Right cardiac atrium (tissue), 5 donors: Measurements from ENCODE around the gene SNX3. TPM values are rescaled to one million over a fixed set of nuclear protein-coding genes. Genes with fewer than 3 reads are reported as not detected.

Experiments used
- ATAC-seq, 2 donors: fragments of 200-7000 bp; cut with Tn5 transposase; one replicate each; pipeline versions ENCODE4 v1.8.0 to v1.9.1; 2020; ENCODE audit warnings: moderate library complexity in 2 of 2, mild to moderate bottlenecking in 1 of 2
- DNase-seq, 3 donors: peaks; one replicate each; pipeline ENCODE4 v3.0.0-alpha.2; 2020
- H3K27ac ChIP-seq: one replicate; pipeline ENCODE4 v1.5.1; 2013; ENCODE audit warnings: mild to moderate bottlenecking, low read length, control low read depth, moderate library complexity
- H3K27me3 ChIP-seq: one replicate; pipeline ENCODE4 v1.6.1; 2013; ENCODE audit not compliant: control insufficient read depth, insufficient read depth
- H3K4me1 ChIP-seq: one replicate; pipeline ENCODE4 v1.6.1; 2013; ENCODE audit warnings: low read length; ENCODE audit not compliant: control insufficient read depth, insufficient read depth
- H3K4me3 ChIP-seq: one replicate; pipeline ENCODE4 v1.5.1; 2013; ENCODE audit warnings: low read length, control low read depth
- H3K9me3 ChIP-seq: one replicate; pipeline ENCODE4 v1.6.1; 2013; ENCODE audit warnings: low read length; ENCODE audit not compliant: control insufficient read depth
- WGBS: extraction: QIAGEN DNeasy Blood & Tissue Kit; methylation state at CpG from one replicate; pipeline ENCODE4 v1.1.7; 2013; 5-methylcytosine and 5-hydroxymethylcytosine counted together
- intact Hi-C, 4 donors: fragments of 100-400 bp; cut with DNase I; formaldehyde crosslinking; loops; one replicate each; pipeline versions ENCODE4 v1.11.0 to v1.14.0; 2022 to 2023
- polyA plus RNA-seq: library from polyadenylated mRNA; stranded (reverse); fragments of 200-250 nt; gene quantifications from one replicate; pipeline ENCODE4 v1.2.3, GENCODE V29; 2013
- total RNA-seq, 4 donors: library from RNA; stranded (reverse); fragmentation: NEBNext Ultra II Directional; extraction: Animal tissue kit (Norgen Biotek cat#: 25700); gene quantifications; one replicate each; pipeline ENCODE4 v1.2.1, GENCODE V29; 2021
- donor health status: healthy with polysubstance abuse.
- donor health status: DM: no; HTN: yes; CAD: no.
- donor health status: DM: no; HTN: no; CAD: no.
- donor health status: DM: no; HTN: yes; CAD: no; lungs with severe emphysema.
- donor health status: DM: yes; HTN: yes; CAD: no.

SNX3 gene
- total and polyA plus RNA-seq, 5 donors = 203 to 354 (median 248) TPM

GRCh38 chr6:108180776-108181175 is 80.1 kb downstream of the SNX3 start:
- H3K4me1 ChIP-seq = no peaks in the 10 kb centered on the region
- WGBS = 61% methylated on average over 6 of the region's 6 CpGs
- intact Hi-C loops = no loop called here
- H3K4me3 ChIP-seq = no peak overlapping the region
- DNase-seq (no peak), ATAC-seq (no peak)
- no peaks in the 10 kb centered on the region for H3K9me3 ChIP-seq
- no peak overlapping the region for H3K27ac ChIP-seq
- peaks cover 3% of the 10 kb centered on the region for H3K27me3 ChIP-seq

- Histone ChIP-seq H3K27ac (no peak overlapping the region), H3K4me3 (no peak overlapping the region), H3K9me3 (no peaks in the 10 kb centered on the region), H3K27me3 (peaks cover 3% of the 10 kb centered on the region), H3K4me1 (no peaks in the 10 kb centered on the region)
- DNase-seq = no peak
- ATAC-seq = no peak
- intact Hi-C loops = no loop called here
- WGBS = 20% methylated on average over 1 of the region's 1 CpG
Measured at GRCh38 chr6:108180266-108180665, 80.6 kb downstream of the SNX3 start.

- H3K27ac ChIP-seq = no peak overlapping the region
- no peak overlapping the region for H3K4me3 ChIP-seq
- intact Hi-C loops = no loop called here
- WGBS = 5% methylated on average over 4 of the region's 4 CpGs
- no peak for ATAC-seq
- DNase-seq = no peak
- H3K4me1 ChIP-seq = no peaks in the 10 kb centered on the region
- no peaks in the 10 kb centered on the region for H3K9me3 ChIP-seq
- peaks cover 3% of the 10 kb centered on the region for H3K27me3 ChIP-seq
Measured at GRCh38 chr6:108179741-108180140, 81.1 kb downstream of the SNX3 start.

DNA sequence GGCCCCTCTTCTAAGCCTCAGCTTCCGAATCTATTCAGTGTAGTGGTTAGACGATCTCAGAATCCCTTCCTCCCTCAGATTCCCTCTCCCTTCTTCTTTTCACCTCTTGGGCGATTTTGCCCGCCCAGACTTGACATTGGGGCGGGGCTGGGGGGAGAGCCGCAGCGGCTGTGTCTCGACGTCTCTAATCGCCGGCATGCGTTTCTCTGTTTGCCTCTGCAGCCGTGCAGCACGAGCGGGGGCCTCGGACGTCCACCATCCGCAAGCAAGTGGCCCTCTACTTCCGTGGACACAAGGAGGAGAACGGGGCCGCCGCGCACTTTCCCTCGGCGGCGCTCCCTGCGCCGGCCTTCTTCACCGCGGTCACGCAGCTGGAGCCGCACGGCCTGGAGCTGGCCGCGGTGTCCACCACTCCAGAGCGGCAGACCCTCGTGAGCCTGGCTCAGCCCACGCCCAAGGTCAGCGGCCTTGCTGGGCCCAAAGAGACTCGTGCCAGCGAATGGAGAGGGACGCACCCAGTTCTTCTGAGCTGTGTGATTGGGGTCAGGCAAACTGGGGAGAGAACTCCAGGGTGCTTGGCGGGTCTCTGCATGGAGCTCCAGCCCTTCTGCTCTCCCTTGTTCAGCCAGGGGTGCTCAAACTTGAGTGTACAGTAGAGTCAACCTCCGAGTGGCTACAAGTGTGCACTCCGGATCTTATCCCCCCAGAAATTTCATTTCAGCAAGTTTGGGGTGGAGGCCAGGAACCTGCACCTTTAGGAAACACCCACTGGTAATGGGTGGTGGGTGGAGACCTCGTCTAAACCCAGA is 84.4 kb downstream of the SNX3 start:
- peaks cover 3% of the 10 kb centered on the region for H3K27me3 ChIP-seq
- ATAC-seq (no peak), DNase-seq (no peak)
- H3K4me3 ChIP-seq = no peak overlapping the region
- intact Hi-C loops = no loop called here
- WGBS = 9% methylated on average over 46 of the region's 46 CpGs
- no peaks in the 10 kb centered on the region for H3K4me1 ChIP-seq
- H3K9me3 ChIP-seq = no peaks in the 10 kb centered on the region
- H3K27ac ChIP-seq = no peak overlapping the region

- no peaks in the 10 kb centered on the region for H3K4me1 ChIP-seq
- intact Hi-C loops = no loop called here
- 2% methylated on average over 38 of the region's 38 CpGs for WGBS
- peaks cover 3% of the 10 kb centered on the region for H3K27me3 ChIP-seq
- no peak for DNase-seq
- H3K4me3 ChIP-seq = no peak overlapping the region
- H3K27ac ChIP-seq = no peak overlapping the region
- peak in 1 of 2 donors; percentile 23 for ATAC-seq
- no peaks in the 10 kb centered on the region for H3K9me3 ChIP-seq
Measured at GRCh38 chr6:108175592-108176279, 85.1 kb downstream of the SNX3 start.

- Histone ChIP-seq H3K27ac (no peak overlapping the region), H3K27me3 (peaks cover 3% of the 10 kb centered on the region), H3K4me3 (no peak overlapping the region), H3K9me3 (no peaks in the 10 kb centered on the region), H3K4me1 (no peaks in the 10 kb centered on the region)
- ATAC-seq (no peak), DNase-seq (no peak)
- 9% methylated on average over 22 of the region's 22 CpGs for WGBS
- intact Hi-C loops = no loop called here
Measured at GRCh38 chr6:108175176-108175591, 85.7 kb downstream of the SNX3 start.

- intact Hi-C loops = no loop called here
- peak; percentile 39 to 49 for ATAC-seq
Measured at GRCh38 chr6:108174371-108175175, 86.3 kb downstream of the SNX3 start.

GRCh38 chr6:108171918-108172516 is 88.8 kb downstream of the SNX3 start:
- no peak for DNase-seq
- 46% methylated on average over 3 of the region's 3 CpGs for whole genome bisulfite sequencing
- no peak for ATAC-seq
- H3K9me3 ChIP-seq = no peaks in the 10 kb centered on the region
- H3K4me3 ChIP-seq = no peak overlapping the region
- H3K27me3 ChIP-seq = no peaks in the 10 kb centered on the region
- H3K27ac ChIP-seq = no peak overlapping the region
- intact Hi-C loops = no loop called here
- no peaks in the 10 kb centered on the region for H3K4me1 ChIP-seq

More at GRCh38 chr6:108174371-108175175, 86.3 kb downstream of the SNX3 start:
- no peaks in the 10 kb centered on the region for H3K4me1 ChIP-seq
- peak overlapping the region; percentile 16 for H3K4me3 ChIP-seq
- H3K27ac ChIP-seq = no peak overlapping the region
- peak in 2 of 3 donors; percentile 73 to 77 for DNase-seq
- WGBS = 8% methylated on average over 43 of the region's 43 CpGs
- H3K9me3 ChIP-seq = no peaks in the 10 kb centered on the region
- peaks cover 3% of the 10 kb centered on the region for H3K27me3 ChIP-seq

- DNase-seq (no peak), ATAC-seq (no peak)
- intact Hi-C loops = no loop called here
- no peaks in the 10 kb centered on the region for H3K4me1 ChIP-seq
- no peaks in the 10 kb centered on the region for H3K9me3 ChIP-seq
- 29% methylated on average over 21 of the region's 21 CpGs for WGBS
- H3K4me3 ChIP-seq = no peak overlapping the region
- H3K27me3 ChIP-seq = no peaks in the 10 kb centered on the region
- no peak overlapping the region for H3K27ac ChIP-seq
Measured at GRCh38 chr6:108171291-108171917, 89.4 kb downstream of the SNX3 start.
